Activated T-cell treated with anti-CD3 and anti-CD28 coated beads for 24 hours (primary cell): ENCODE results near the gene NGFR.

Experiments
- DNase-seq: peaks from one replicate; pipeline ENCODE4 v3.0.0-alpha.2; 2020; ENCODE audit warnings: low read depth

The NGFR gene

DNA sequence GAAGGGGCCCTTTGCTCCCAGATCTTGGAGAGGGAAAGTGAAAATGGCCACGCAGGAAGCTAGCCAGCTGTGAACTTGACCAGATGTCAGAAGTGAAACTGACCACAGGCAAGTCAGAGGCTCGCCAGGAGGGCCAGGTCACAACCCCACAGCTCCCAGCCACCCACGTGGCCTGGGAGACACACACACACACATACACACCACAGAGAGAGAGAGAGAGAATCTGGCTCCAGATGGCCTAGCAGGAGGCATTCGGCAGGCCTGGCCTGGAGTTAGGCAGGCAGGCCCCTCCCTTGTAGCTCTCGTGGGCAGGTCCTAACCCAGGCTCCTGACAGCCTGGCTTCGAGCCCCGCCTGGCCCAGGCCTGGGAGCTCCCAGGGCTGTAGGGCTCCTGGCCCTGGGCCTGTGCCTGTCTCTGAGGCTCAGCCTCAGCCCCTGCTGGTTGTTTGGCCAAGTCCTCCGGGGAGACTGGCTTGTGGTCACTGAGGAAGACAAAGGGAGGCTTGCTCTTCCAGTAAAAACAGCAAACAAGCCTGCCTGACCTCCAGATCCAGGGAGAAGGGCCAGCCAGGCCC is 20.2 kb downstream of the NGFR start:
- DNase-seq = no peak

DNA sequence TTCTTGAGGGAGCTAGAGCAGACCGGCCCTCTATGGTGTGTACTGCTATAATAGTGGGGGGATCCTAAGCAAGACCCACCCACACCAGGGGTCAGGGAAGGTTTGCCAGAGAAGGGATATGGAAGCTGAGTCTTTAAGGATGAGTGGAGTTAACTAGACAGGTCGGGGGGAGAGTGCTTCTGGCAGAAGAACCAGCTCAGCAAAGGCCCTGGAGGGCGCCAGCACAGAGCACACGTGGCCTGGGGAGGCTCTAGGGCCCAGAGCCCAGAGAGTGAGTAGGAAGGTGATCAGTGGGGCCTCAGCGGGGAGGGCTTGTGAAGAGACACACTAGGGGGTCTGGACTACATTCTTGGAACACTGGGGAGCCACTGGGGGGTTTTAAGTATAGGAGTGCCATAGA is 21.1 kb downstream of the NGFR start:
- DNase-seq = no peak

DNA sequence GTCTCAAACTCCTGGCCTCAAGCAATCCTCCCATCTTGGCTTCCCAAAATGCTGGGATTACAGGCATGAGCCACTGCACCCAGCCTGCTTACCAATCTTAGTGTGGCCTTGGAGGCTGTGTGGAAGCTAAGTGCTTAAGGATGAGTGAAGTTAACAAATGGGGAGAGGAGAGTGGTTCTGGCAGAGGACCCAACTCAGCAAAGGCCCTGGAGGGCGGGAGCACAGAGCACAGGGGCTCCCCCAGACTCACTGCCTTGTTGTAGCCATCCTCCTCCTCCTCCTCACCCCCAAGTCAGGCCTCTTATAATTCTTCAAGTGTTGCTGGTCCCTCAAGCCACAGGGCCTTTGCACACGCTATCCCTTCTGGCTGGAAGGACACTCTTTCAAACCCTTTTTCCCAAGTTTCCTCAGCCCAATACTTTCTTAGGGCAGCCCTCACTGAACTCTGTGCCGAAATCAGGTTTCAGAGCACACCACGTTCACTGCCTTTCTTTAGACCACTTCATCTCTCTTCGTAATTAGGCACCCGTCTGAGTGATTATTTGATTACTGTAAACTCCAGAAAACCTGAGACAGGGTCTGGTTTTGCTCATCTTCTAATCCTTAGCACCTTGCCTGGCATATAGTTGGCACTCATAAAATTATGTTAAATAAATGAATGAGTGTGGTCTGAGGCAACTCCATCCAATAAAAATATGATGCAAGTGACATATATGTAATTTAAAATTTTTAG is 23.4 kb downstream of the NGFR start:
- DNase-seq = no peak

DNA sequence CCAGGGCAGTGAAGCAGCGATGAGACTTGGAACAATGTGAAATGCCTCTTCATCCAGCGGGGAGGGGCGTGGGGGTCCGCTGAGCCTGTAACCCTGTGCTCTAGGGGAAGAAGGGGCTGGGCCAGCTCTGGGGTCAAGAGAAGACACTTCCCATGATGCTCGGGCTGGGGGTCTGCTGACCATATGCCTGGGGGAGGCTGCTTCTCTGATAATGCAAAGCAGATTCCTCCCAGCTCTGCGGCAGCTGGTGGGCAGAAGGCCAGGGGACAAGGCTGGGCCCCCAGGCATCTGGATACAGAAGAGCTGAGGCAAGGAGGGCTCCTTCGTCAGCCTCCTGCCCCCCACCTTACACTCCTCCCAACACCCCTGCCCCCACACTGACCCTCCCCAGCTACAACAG is 24.7 kb downstream of the NGFR start:
- DNase-seq = no peak

DNA sequence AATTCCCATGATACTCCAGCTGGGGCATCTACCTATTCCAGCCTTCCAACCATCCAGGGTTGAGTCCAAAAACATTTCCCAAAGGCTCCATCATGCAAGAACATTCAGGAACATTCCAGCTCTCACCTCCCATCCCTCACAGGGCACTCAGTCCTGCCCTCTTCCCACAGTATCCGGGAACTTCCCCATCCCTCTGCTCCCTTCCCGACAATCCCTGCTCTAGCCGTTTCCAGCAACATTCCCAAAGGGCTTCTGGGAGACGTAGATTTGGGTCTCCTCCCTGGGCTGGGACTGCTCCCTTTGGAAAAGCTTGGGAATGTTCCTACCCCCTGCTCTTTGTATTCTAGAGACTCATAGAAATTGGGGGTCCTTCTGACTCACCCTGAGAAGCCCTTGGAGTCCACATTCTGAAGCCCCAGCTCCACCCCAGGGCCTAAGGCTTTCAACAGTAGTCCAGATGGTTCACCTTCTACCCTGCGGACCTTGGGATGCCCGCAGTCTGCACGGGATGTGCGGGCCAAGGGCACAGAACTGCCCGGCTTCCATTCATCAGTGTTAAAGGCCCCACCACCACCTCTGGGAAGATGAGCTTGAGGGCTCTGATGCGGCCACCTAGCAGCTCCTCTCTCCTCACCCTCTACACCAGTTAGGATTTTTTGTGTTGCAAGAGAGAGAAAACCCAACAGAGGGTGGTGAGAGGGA is 25.4 kb downstream of the NGFR start:
- DNase-seq = no peak

DNA sequence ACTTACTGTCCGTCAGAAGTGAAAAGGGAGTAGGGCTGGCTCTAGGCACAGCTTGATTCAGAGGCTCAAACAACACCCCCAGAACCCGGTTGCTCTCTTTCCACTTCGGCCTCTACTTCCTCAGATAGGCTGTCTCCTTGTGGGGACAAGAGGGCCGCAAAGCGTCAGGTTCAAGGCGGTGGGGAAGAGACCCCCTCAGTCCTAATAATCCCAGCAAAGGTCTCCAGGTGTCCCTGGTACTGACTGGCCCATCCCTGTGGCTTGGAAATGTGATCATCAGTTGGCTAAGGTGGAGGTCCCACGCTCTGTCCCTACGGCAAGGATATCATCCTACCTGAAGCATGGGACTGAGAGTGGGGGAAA is 26.0 kb downstream of the NGFR start:
- DNase-seq = no peak

DNA sequence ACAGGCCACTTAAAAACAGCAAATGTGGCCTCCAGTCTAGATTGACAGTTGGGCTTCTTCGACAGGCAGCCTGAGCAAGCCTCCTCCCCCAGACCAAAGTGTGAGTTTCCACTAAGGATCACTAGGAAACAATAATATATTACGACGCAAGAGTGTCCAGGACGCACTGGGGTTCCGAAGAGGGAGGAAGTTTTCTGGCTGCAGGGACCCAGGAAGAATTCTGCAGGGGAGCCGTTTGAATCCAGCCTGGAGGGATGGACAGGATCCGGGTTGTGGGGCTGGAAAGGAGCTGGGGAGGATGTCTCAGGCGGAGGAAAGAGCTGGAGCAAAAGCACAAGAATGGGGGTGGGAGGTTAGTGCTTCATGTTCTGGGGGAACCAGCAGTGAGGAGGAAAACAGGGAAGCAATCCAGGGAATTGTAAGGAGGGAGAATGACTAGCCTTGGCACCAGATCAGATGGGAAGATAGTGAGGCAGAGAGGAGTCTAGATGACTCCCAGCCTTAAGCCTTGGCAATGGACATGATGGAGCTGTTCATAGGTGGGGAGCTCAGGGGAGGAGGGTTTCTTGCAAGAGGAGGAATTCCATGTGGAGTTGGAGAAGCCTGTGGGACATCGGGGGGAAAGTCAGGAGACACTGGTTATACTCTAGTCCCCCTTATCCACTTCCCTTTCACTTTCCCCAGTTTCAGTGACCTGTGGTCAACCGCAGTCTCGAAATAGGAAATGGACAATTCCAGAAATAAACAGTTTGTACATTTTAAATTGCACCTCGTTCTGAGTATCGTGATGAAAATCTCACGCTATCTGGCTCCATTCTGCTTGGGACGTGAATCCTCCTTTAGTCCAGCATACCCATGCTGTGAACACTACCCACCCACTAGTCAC is 26.6 kb downstream of the NGFR start:
- DNase-seq = no peak

DNA sequence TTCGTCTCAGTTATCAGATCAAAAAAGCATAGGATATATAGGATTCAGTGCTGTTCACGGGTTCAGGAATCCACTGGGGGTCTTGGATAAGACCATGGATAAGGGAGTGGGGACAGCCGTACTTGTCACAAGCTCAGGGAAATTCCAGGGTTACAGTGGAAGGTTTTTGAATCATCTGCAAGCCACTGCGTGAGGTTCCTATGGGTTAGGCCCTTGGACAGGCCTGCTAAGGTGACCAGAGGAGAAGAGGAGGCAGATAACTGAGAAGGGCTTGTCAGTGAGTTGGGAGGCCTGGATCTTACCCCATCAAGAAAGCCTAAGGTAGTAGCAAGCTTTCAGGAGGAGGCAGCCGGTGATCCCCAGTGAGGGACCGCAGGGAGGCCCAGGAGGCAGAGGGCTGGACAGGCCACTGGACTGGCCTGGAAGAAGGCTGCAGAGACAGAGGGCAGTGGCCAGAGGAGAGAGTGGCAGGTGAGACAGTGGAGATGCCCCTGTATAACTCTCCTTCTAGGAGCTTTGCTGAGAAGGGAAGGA is 27.3 kb downstream of the NGFR start:
- DNase-seq = no peak

DNA sequence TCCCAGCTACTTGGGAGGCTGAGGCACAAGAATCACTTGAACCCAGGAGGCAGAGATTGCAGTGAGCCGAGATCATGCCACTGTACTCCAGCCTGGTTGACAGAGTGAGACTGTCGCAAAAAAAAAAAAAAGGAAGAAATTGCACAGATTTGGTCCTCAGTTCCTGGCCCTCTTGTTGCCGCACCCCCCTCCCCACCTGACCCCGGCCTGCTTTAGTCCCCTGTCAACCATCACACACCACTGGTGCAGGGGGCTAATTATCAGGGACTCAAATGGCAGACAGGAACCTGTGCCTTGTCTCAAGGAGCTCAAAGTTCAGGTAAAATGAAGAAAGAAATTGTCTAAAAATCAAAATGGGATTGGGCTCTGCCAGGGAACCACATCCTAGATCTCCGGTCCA is 28.1 kb downstream of the NGFR start:
- no peak for DNase-seq

DNA sequence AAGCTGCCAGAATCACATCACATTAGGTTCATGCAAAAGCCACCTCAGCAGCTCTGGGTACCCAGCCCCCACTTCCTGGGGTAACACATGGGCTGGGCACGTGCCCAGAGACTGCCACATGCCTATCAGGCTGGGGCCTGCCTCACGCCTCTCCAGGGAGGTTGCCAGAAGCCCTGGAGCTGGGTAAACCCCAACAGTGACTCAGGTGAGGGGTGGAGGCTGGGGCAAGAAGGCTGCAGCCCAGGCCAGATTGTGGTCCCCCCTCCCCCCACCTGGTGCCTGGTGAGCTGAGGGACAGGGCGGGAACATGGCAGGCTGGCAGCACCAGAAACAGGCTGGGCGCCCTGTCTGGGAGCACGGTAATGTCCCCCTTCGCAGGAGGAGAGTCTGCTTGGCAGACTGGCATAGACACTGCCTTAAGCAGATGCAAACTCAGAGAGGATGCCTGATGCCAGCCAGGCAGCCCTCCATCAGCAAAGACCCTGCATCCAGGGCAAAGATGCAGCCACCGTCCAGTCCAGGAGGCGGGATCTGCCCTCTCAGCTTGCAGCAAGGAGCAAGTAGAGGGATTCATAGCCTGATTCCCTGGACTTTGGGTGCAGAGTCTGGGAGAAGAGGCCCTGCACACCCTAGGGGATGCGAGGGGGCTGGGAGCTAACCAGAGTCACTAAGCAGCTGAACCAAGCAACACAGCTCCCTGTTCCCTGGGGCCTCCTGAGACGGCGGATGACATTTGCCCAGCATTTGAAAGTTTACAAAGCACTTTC is 28.8 kb downstream of the NGFR start:
- no peak for DNase-seq

DNA sequence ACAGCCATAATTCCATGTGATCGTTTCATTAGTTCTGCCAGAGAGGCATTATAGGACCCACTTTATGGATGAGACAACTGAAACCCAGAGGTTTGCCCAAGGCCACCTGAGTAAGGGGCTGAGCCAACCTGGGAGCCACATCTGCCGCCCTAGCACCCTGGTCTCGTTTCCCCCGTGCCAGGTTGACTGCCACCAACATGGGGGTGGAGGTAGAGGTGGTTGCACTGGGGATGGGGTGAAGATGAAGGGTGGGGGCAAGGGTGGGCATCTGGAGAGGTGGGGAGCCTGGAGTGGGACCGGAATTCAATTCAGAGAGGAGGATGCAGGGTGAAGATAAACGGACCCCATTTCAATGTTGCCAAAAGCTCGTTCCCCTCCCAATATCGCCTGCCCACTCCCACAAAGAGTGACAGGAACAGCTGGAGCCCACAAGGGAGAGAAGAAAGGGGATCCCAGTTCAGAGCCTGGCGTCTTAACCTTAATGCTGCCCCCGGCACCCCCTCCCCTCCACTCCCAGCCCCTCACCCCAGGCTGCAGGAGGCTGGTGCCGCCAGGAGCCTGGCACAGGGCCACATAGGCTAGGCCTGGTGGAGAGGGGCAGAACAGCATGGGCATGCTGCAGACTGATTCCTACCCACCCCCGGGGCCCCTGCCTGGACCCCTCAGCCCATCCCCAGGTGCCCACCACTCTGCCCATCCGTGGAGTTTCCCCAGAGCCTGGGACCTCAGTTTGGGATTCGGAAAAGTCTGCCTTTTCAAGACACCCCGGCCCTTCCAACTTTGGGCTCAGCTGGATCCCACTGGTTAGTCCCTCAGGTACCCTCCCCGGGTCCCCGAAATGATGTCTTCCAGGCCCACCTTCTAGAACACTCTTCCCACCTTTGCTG is 29.6 kb downstream of the NGFR start:
- DNase-seq = no peak

DNA sequence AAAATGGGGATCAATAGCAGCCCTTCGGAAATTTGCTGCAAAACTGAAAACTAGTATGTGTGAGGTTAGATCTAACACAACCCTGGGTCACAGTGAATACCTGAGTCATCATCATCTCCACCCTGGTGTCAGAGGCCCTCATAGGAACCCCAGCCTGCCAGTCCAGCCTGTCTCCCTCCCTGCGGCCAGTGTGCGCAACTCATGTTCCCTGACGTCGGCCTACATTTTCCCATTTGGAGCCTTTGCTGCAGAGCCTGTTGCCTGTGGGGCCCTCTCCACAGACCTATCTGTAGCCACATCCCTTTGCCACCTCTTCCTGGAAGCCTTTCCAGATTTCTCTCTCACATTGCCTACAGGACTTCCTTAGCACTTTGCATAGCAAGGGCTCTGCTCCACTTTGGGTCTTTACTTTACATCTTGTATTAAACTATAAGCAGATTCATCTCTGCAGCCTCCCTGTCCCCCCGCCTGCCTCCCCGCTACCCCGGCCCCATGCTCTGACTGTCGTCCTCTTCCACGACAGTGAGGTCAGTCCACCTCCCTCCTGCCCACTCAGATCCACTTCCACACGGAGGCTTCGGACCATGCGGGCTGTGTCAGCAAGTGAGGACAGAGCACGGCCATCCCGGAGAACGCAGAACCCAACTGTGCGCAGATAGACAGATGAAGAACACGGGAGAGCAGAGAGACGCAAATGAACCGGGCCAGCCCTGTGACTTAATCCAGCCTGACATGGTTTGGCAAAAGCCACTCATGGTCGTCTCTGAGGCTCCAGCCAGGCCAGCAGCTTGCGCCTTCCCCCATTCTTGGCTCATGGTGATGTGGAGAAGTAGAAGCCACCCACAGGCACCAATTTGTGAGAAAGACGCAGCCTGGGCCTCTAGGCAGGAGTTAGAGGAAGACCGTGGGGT is 31.0 kb downstream of the NGFR start:
- no peak for DNase-seq

DNA sequence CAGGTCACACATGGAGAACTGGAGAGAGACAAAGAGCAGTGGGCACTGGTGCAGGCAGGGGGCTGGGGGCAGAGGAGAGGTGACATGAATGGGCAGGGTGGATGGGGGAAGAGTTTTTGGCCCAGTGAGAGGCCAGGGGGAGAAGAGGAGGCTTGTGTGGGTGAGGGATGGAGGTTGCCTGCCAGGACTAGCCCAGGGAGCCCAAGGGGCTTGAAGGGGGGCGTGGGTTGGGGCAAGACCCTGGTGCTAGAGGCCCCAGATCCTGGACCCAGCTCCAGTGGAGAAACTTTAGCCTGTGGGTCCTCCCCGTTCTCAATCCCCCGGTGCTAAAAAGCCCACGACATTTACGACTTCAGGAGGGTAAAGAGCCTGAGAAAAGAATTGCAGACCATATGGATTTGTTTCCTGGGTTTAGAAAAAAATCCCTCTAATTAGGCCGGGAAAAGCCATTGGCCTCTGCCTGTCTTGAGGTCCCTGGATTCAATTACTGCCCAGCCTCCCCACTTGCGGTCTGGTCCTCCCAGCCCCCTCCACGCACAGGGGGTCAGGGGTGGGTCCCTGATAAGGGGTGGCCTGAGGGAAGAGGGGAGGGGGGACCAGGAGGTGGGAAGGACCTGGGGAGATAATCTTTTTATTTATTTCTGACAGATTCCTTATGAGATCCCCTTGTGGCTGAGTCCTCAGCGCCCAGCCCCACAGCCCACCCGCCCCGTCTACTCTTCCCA is 33.0 kb downstream of the NGFR start:
- no peak for DNase-seq

DNA sequence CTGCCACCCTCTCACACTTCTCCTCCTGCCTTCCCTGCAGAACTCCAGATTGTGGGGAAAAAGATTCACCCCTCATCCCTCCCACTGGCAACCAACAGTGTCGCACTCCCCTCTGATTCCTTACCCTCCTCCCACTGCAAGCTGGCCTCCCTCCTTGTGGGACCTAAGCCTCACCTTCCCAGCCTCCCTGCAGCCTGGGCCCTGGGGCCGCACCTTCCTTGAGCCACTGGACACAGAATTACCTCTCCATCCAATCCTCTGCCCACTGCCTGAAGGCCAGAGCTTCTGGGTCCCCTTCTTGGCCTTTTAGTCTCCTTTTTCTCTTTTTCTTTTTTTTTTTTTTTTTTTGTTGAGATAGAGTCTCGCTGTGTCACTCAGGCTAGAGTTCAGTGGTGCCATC is 33.9 kb downstream of the NGFR start:
- no peak for DNase-seq

DNA sequence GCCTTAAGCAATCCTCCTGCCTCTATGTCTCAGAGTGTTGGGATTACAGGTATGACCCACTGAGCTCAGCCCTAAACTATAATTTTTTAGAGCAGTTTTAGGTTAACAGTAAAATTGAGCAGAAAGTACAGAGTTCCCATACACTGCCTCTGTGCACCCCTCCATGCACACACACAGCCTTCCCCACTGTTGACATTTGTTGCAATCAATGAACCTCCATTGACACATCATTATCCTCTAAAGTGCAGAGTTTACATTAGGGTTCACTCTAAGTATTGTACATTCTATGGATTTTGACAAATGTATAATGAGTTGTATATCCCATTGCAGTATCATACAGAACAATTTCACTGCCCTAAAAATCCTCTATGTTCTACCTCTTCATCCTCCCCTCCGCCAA is 35.0 kb downstream of the NGFR start:
- no peak for DNase-seq

DNA sequence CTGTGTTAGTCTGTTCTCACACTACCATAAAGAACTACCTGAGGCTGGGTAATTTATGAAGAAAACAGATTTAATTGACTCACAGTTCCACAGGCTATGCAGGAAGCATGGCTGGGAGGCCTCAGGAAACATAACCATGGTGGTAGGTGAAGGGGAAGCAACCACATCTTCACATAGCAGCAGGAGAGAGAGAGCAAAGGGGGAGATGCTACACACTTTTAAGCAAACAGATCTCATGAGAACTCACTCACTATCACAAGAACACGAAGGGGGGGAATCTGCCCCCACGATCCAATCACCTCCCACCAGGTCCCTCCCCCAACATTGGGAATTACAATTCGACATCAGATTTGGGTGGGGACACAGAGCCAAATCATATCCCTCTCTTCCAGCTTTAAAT is 48.8 kb downstream of the NGFR start:
- no peak for DNase-seq

DNA sequence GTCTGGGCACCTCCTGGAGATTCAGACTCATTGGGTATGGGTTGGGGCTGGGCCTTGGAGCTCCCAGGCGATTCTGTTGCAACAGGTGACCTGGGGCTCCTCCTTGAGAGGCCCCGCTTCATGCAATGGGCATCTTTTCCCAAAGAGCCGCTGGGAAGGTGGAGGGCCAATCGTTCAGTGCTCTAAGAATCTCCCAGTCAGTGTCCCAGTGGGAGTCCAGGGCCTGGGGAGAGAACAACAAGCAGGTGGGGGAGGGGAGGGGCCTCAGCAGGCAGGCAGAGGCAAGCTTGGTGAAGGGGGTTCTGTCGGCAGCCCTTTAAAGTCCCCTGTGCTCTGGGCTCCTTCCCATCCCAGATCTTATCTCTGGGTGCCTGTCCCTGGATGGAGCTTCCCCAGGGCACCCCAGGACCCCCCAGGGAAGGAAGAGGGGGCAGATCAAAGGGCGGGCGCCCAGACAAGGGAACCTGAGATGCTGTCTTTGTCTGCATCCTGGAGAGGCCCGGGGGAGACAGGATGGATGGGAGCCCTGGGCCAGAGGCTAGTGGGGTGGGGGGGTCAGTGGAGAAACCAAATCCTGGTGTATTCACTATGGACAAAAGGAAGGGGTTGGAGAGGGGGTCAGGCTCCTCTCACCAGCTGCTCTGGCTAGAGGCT is 50.0 kb downstream of the NGFR start:
- DNase-seq = no peak

DNA sequence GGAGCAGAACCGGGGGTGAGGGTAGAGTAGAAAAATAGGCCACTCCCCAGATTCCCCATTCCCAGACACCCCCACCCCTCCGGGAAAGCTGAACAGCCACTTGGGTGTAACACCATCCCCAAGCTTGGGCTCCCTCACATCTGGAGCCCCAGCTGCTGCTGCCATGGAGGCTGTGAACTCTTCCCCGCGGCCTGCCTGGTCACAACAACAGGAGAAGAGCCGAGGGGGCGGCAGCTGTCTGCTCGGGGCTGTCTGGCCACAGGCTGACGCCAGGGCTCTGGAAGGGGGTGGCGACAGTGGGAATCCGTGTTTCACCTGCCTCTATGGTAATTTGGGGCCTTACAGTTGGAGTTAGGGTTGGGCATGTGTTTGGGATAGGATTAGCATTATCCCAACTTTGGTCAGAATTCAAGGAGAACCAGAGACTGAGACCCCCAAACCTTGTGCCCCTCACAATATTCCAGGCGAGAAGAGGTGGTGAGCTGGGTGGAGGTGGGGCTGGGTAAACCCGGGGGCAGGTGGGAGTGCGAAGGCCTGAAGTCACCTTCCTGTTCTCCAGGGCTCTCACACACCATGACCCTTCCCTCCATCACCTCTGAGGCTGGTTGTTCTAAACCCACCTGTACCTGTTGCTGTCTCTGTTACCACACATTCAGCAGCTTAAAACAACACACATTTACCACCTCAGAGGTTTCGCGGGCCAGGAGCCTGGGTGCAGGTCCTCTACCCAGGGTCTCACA is 50.9 kb downstream of the NGFR start:
- DNase-seq = no peak
